ENCODE results near the gene C3AR1. TPM values are rescaled to one million over a fixed set of nuclear protein-coding genes. Genes with fewer than 3 reads are reported as not detected.

C3AR1 gene
- total RNA-seq, 1 donor from 2014 or later: 6.4 TPM

DNA sequence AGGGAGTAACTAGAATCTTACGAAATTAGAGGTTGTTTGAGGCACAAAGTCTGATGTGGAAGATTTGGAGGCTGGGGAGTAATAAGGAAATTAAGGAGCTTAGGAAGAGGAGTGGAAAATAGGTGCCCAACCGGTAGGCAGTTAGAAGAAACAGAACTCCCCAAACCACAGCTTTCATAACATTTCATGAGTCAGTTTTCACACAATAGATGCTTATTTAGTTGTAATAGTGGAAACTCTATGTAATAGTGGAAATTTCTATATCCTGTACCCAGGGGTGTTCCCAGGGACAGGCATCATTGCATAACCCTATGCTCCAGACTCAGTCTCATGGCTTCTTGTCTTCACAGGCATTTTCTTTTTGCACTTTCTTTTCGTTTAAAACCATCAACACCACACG, 8.3 kb downstream of the C3AR1 start:
- no peak for DNase-seq (ENCODE audit: extremely low spot score in 2 of 2)
- no peaks in the 10 kb centered on the region for H3K27me3 ChIP-seq
- no peaks in the 10 kb centered on the region for H3K9me3 ChIP-seq
- no peak overlapping the region for H3K4me3 ChIP-seq
- intact Hi-C loops (cut with DNase I): no loop called here
- no peak for TF ChIP-seq POLR2A (IDR thresholded peaks at IDR 0.05)
- TF ChIP-seq, protein P1, sequence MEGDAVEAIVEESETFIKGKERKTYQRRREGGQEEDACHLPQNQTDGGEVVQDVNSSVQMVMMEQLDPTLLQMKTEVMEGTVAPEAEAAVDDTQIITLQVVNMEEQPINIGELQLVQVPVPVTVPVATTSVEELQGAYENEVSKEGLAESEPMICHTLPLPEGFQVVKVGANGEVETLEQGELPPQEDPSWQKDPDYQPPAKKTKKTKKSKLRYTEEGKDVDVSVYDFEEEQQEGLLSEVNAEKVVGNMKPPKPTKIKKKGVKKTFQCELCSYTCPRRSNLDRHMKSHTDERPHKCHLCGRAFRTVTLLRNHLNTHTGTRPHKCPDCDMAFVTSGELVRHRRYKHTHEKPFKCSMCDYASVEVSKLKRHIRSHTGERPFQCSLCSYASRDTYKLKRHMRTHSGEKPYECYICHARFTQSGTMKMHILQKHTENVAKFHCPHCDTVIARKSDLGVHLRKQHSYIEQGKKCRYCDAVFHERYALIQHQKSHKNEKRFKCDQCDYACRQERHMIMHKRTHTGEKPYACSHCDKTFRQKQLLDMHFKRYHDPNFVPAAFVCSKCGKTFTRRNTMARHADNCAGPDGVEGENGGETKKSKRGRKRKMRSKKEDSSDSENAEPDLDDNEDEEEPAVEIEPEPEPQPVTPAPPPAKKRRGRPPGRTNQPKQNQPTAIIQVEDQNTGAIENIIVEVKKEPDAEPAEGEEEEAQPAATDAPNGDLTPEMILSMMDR (IDR thresholded peaks at IDR 0.05): no peak
- TF ChIP-seq POLR2AphosphoS5 (IDR thresholded peaks at IDR 0.05; ENCODE audit: insufficient read depth in 1 of 2, low read depth in 1 of 2): no peak
- H3K36me3 ChIP-seq: peaks cover 0 to 24% of the 10 kb centered on the region in 2 donors
- no peaks in the 10 kb centered on the region for H3K4me1 ChIP-seq
- no peak overlapping the region for H3K27ac ChIP-seq

DNA sequence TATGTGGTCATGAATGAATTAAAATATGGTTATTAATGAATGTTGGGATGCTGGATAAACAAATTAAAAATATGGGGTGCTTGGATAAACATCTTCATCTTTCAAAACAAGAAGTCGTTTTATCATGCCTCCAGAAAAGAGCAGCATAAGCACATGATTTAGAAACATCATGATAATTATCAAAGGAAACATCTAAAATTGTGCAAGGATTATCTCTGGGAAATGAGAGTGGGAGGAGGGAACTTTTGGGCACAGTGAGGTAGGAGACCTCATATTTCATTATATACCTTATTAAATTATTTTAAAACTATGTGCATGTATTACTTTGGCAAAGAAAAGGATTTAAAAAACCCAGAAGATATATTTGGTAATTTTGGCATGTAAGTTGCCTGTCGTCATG, 8.9 kb downstream of the C3AR1 start:
- H3K4me3 ChIP-seq: no peak overlapping the region
- TF ChIP-seq, protein P1 (IDR thresholded peaks at IDR 0.05): no peak
- no peak for TF ChIP-seq POLR2A (IDR thresholded peaks at IDR 0.05)
- TF ChIP-seq POLR2AphosphoS5 (IDR thresholded peaks at IDR 0.05; ENCODE audit: insufficient read depth in 1 of 2, low read depth in 1 of 2): no peak
- no peak for DNase-seq (ENCODE audit: extremely low spot score in 2 of 2)
- intact Hi-C loops (cut with DNase I): no loop called here
- no peaks in the 10 kb centered on the region for H3K27me3 ChIP-seq
- H3K27ac ChIP-seq: no peak overlapping the region
- no peaks in the 10 kb centered on the region for H3K4me1 ChIP-seq
- H3K9me3 ChIP-seq: no peaks in the 10 kb centered on the region
- H3K36me3 ChIP-seq: peaks cover 0 to 29% of the 10 kb centered on the region in 2 donors

DNA sequence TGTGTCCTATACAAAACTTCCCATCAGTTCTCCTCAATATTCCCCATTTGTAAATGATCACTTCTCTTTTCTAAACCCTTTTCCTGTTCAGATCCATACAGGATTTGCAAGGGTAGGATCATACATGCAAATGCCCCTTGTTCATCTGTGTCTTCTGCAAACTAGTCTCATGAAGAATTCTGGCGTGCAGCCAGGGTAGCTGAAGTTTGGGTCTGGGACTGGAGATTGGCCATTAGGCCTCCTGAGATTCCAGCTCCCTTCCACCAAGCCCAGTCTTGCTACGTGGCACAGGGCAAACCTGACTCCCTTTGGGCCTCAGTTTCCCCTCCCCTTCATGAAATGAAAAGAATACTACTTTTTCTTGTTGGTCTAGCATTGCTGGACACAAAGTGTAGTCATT, 11.3 kb downstream of the C3AR1 start:
- TF ChIP-seq, protein P1 (IDR thresholded peaks at IDR 0.05): no peak
- no peak for TF ChIP-seq POLR2A (IDR thresholded peaks at IDR 0.05)
- no peak for TF ChIP-seq POLR2AphosphoS5 (IDR thresholded peaks at IDR 0.05; ENCODE audit: insufficient read depth in 1 of 2, low read depth in 1 of 2)
- H3K9me3 ChIP-seq: no peaks in the 10 kb centered on the region
- no peaks in the 10 kb centered on the region for H3K4me1 ChIP-seq
- intact Hi-C loops (cut with DNase I): no loop called here
- H3K4me3 ChIP-seq: no peak overlapping the region
- H3K36me3 ChIP-seq: peaks cover 0 to 44% of the 10 kb centered on the region in 2 donors
- H3K27ac ChIP-seq: no peak overlapping the region
- H3K27me3 ChIP-seq: no peaks in the 10 kb centered on the region
- no peak for DNase-seq (ENCODE audit: extremely low spot score in 2 of 2)

DNA sequence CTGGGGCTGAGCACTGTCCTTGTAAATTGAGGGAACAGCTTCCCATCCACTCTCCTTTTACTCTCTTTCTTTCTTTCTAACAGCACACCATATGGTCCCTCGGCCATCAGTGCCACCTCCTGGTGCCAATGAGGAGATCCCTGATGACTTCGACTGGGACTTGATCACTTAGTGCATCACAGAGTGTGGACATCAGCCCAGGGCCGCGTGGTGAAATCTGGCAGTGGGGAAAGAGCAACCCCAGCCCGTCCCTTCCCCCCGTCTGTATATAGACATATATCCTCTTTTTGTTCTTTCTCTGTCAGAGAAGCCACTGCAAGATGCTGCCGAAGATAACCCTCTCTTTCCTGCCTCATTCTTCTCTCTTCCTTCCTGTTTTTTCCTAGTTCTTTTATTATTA, 13.5 kb downstream of the C3AR1 start:
- H3K36me3 ChIP-seq: peaks cover 0 to 65% of the 10 kb centered on the region in 2 donors
- TF ChIP-seq POLR2AphosphoS5 (IDR thresholded peaks at IDR 0.05; ENCODE audit: insufficient read depth in 1 of 2, low read depth in 1 of 2) (no peak), POLR2A (IDR thresholded peaks at IDR 0.05) (no peak)
- TF ChIP-seq, protein P1 (IDR thresholded peaks at IDR 0.05): no peak
- intact Hi-C loops (cut with DNase I): no loop called here
- H3K27ac ChIP-seq: no peak overlapping the region
- no peak overlapping the region for H3K4me3 ChIP-seq
- H3K9me3 ChIP-seq: no peaks in the 10 kb centered on the region
- no peaks in the 10 kb centered on the region for H3K27me3 ChIP-seq
- H3K4me1 ChIP-seq: no peaks in the 10 kb centered on the region
- no peak for DNase-seq (ENCODE audit: extremely low spot score in 2 of 2)

DNA sequence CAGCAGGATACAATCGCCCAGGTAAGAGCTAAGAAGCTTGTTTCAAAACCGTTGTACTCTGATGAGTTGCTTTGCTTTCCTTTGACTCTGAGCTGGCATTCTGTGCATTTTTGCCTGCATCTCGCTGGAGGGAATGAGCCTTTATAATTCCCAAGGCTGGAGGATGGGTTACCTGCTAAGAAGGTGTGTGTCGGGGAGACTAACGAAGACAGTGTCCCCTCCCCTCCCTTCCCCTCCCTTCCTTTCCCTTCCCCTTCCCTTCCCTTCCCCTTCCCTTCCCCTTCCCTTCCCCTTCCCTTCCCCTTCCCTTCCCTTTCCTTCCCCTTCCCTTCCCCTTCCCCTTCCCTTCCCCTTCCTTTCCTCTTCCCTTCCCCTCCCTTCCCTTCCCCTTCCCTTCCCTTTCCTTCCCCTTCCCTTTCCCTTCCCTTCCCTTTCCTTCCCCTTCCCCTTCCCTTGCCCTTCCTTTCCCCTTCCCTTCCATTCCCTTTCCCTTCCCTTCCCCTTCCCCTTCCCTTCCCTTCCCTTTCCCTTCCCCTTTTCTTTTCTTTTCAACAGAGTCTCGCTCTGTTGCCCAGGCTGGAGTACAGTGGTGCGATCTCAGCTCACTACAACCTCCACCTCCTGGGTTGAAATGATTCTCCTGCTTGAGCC, 15.4 kb downstream of the C3AR1 start:
- intact Hi-C loops (cut with DNase I): no loop called here
- no peaks in the 10 kb centered on the region for H3K27me3 ChIP-seq
- DNase-seq (ENCODE audit: extremely low spot score in 2 of 2): no peak
- no peak for TF ChIP-seq POLR2AphosphoS5 (IDR thresholded peaks at IDR 0.05; ENCODE audit: insufficient read depth in 1 of 2, low read depth in 1 of 2)
- no peak for TF ChIP-seq POLR2A (IDR thresholded peaks at IDR 0.05)
- TF ChIP-seq, protein P1 (IDR thresholded peaks at IDR 0.05): no peak
- H3K9me3 ChIP-seq: no peaks in the 10 kb centered on the region
- peaks cover 0 to 74% of the 10 kb centered on the region in 2 donors for H3K36me3 ChIP-seq
- no peak overlapping the region for H3K4me3 ChIP-seq
- no peak overlapping the region for H3K27ac ChIP-seq
- H3K4me1 ChIP-seq: no peaks in the 10 kb centered on the region

Measured in vagina (tissue), 2 donors.